ENCODE data around the gene MCF2L.

Gene MCF2L, protein sequence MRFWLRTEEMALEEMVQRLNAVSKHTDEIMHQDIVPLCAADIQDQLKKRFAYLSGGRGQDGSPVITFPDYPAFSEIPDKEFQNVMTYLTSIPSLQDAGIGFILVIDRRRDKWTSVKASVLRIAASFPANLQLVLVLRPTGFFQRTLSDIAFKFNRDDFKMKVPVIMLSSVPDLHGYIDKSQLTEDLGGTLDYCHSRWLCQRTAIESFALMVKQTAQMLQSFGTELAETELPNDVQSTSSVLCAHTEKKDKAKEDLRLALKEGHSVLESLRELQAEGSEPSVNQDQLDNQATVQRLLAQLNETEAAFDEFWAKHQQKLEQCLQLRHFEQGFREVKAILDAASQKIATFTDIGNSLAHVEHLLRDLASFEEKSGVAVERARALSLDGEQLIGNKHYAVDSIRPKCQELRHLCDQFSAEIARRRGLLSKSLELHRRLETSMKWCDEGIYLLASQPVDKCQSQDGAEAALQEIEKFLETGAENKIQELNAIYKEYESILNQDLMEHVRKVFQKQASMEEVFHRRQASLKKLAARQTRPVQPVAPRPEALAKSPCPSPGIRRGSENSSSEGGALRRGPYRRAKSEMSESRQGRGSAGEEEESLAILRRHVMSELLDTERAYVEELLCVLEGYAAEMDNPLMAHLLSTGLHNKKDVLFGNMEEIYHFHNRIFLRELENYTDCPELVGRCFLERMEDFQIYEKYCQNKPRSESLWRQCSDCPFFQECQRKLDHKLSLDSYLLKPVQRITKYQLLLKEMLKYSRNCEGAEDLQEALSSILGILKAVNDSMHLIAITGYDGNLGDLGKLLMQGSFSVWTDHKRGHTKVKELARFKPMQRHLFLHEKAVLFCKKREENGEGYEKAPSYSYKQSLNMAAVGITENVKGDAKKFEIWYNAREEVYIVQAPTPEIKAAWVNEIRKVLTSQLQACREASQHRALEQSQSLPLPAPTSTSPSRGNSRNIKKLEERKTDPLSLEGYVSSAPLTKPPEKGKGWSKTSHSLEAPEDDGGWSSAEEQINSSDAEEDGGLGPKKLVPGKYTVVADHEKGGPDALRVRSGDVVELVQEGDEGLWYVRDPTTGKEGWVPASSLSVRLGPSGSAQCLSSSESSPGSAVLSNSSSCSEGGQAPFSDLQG

DNA sequence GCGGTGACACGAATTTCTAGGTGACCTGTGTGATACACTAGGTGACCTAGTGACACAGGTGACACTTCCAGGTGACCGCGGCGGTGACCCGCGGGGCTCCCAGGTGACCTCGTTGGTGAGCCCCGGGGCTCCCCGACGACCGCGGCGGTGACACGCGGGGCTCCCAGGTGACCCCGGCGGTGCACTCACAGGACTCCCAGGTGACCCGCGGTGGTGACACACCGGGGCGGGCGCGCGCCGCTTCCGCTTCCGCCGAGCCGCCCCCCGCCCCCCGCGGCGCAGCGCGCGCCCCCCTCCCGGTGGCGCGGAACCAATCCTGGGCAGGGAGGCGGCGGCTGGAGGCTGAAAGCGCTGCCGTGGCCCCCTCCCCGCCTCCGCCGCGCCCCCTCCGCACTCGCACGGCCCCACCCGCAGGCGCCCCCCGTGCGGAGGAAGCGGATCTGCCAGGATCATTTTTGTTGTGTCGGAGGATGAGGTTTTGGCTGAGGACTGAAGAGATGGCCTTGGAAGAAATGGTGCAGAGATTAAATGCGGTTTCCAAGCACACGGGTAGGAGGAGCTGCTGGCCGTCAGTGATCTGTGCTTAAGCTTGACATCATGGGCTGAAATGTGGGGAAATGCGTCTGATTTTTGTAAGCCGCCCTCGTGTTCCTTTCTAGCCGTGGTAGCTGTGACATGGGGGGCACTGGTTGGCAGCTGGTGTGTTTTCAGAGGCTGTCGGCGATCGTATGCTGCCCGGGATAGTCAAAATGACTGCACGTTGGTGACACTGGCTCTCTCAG, at the start of gene MCF2L:
MCF2L (plus strand) TSS at position 305 of the 782 bp plus-strand sequence; CDS start at position 471, 166 bp downstream.
- POLR2A ChIA-PET, result no interaction called here
- DNase-seq (ENCODE audit: low read depth, low spot score), result no peak

DNA sequence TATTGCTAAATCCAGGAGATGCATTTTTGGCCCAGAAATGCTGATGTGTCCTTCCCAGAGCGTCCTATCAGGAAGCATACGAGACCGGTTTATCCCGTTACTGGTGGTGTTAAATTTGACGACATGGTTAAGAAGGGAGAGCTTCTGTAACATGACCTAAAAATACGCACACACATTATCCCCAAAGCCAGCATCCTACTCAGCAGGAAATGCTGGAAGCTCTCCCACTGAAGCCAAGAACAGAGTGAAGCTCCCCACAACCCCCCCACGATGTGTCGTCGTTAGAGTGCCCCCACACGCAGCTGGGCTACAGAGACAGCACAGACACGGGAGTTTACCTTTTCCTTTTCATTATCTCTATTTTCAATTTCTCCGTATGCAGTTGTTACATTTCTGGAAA, 45.1 kb upstream of the MCF2L start:
- DNase-seq (ENCODE audit: low read depth, low spot score), result no peak
- no peak overlapping the region for H3K4me3 ChIP-seq (ENCODE audit: low read depth, low read length)
- ChIA-PET CTCF (no interaction called here), POLR2A (no interaction called here)
- TF ChIP-seq, protein P1, sequence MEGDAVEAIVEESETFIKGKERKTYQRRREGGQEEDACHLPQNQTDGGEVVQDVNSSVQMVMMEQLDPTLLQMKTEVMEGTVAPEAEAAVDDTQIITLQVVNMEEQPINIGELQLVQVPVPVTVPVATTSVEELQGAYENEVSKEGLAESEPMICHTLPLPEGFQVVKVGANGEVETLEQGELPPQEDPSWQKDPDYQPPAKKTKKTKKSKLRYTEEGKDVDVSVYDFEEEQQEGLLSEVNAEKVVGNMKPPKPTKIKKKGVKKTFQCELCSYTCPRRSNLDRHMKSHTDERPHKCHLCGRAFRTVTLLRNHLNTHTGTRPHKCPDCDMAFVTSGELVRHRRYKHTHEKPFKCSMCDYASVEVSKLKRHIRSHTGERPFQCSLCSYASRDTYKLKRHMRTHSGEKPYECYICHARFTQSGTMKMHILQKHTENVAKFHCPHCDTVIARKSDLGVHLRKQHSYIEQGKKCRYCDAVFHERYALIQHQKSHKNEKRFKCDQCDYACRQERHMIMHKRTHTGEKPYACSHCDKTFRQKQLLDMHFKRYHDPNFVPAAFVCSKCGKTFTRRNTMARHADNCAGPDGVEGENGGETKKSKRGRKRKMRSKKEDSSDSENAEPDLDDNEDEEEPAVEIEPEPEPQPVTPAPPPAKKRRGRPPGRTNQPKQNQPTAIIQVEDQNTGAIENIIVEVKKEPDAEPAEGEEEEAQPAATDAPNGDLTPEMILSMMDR (IDR thresholded peaks at IDR 0.05; ENCODE audit: insufficient read depth, low read length, missing control alignments), result no peak

More for the DNA sequence above, at the start of gene MCF2L:
- TF ChIP-seq, protein P1 (IDR thresholded peaks at IDR 0.05; ENCODE audit: insufficient read depth, low read length, missing control alignments), result no peak
- CTCF ChIA-PET, result no interaction called here
- no peak within 1 kb of the TSS for H3K4me3 ChIP-seq (ENCODE audit: low read depth, low read length)

GRCh38 chr13:112924365-112924764, 44.6 kb upstream of the MCF2L start:
- ChIA-PET POLR2A (no interaction called here), CTCF (interaction anchor here (1.0 kb wide), 1 partner anchor 19 kb away, joined by 3 read pairs; no protein-coding TSS in a partner anchor)
- TF ChIP-seq, protein P1 (IDR thresholded peaks at IDR 0.05; ENCODE audit: insufficient read depth, low read length, missing control alignments), result no peak
- no peak for DNase-seq (ENCODE audit: low read depth, low spot score)
- no peak overlapping the region for H3K4me3 ChIP-seq (ENCODE audit: low read depth, low read length)

GRCh38 chr13:112926003-112926402, 43.0 kb upstream of the MCF2L start:
- CTCF ChIA-PET, result no interaction called here
- POLR2A ChIA-PET, result no interaction called here
- TF ChIP-seq, protein P1 (IDR thresholded peaks at IDR 0.05; ENCODE audit: insufficient read depth, low read length, missing control alignments), result no peak
- H3K4me3 ChIP-seq (ENCODE audit: low read depth, low read length), result no peak overlapping the region
- DNase-seq (ENCODE audit: low read depth, low spot score), result no peak

- CTCF ChIA-PET, result interaction anchor here (0.7 kb wide), 1 partner anchor 147 kb away, joined by 3 read pairs; no protein-coding TSS in a partner anchor
- POLR2A ChIA-PET, result no interaction called here
- H3K4me3 ChIP-seq (ENCODE audit: low read depth, low read length), result no peak overlapping the region
- DNase-seq (ENCODE audit: low read depth, low spot score), result no peak
- TF ChIP-seq, protein P1 (IDR thresholded peaks at IDR 0.05; ENCODE audit: insufficient read depth, low read length, missing control alignments), result no peak
These were observed 42.0 kb upstream of the MCF2L start for GRCh38 chr13:112926993-112927392.
